HEK293 (cell line): ENCODE measurements around the gene DNASE2.
A peak's percentile ranks its signal among the peaks of the same experiment; 100 is the strongest.

ENCODE experiments used
- CTCF ChIA-PET: fragments of 350-600 bp; formaldehyde crosslinking; extraction: SDS; loops from one replicate; lab custom pipeline; 2021; ENCODE audit warnings: antibody characterized with exemption; lab: Yijun Ruan, JAX
- POLR2A ChIA-PET: fragments of 300-600 bp; formaldehyde crosslinking; extraction: SDS; loops from one replicate; lab custom pipeline; 2020; ENCODE audit warnings: antibody characterized with exemption, inconsistent platforms; lab: Yijun Ruan, JAX
- H3K27ac ChIP-seq: fragments of 200-500 bp; sonication (Bioruptor generic); 2 replicates; pipeline ENCODE4 v1.5.1; 2014; ENCODE audit warnings: low read depth, low read length, control low read depth, inconsistent platforms; ENCODE audit errors: extremely low read depth
- H3K36me3 ChIP-seq, 2 experiments: fragments of 200-500 bp in 1 of 2; sonication (Bioruptor generic) in 1 of 2; 1 replicate in 1 of 2; 2 replicates in 1 of 2; pipeline ENCODE4 v1.5.1; 2014 to 2017; ENCODE audit warnings: inconsistent platforms in 2 of 2, low read length in 2 of 2; ENCODE audit not compliant: control insufficient read depth in 2 of 2, insufficient read depth in 1 of 2
- H3K4me1 ChIP-seq: fragments of 200-500 bp; sonication (Bioruptor generic); 2 replicates; pipeline ENCODE4 v1.5.1; 2014; ENCODE audit warnings: mild to moderate bottlenecking, low read length, inconsistent platforms; ENCODE audit not compliant: control insufficient read depth, insufficient read depth
- H3K4me3 ChIP-seq: 2 replicates; pipeline ENCODE4 v1.5.1; 2011; ENCODE audit warnings: low read depth, mild to moderate bottlenecking, control low read depth, low read length, moderate library complexity
- H3K9me3 ChIP-seq: fragments of 200-500 bp; sonication (Bioruptor generic); 2 replicates; pipeline ENCODE4 v1.5.1; 2014; ENCODE audit warnings: low read depth, low read length, inconsistent platforms; ENCODE audit not compliant: control insufficient read depth, insufficient read depth
- GLIS1 ChIP-seq: fragments of 450-650 bp; formaldehyde crosslinking; IDR thresholded peaks from 2 replicates; pipeline ENCODE4 v1.5.1; 2016; ENCODE audit warnings: missing biosample characterization, missing genetic modification characterization
- HOXC10 ChIP-seq: sonication (generic); formaldehyde crosslinking; IDR thresholded peaks from 2 replicates; pipeline ENCODE4 v1.8.1; 2023; ENCODE audit warnings: mild to moderate bottlenecking, missing genetic modification reagents
- MYNN ChIP-seq: fragments of 450-650 bp; formaldehyde crosslinking; IDR thresholded peaks from 2 replicates; pipeline ENCODE4 v1.5.1; 2016; ENCODE audit warnings: missing biosample characterization, missing genetic modification characterization, borderline replicate concordance
- MZF1 ChIP-seq: fragments of 450-650 bp; formaldehyde crosslinking; IDR thresholded peaks from 2 replicates; pipeline ENCODE4 v1.5.1; 2017; ENCODE audit warnings: missing biosample characterization, missing genetic modification characterization, borderline replicate concordance
- TRIM28 ChIP-seq: IDR thresholded peaks from 2 replicates; pipeline ENCODE4 v1.6.1; 2011; ENCODE audit warnings: low read length, control low read depth, borderline replicate concordance
- YY1 ChIP-seq: fragments of 450-650 bp; formaldehyde crosslinking; IDR thresholded peaks from 2 replicates; pipeline ENCODE4 v1.5.1; 2018; ENCODE audit warnings: missing biosample characterization, missing genetic modification characterization
- YY2 ChIP-seq: fragments of 450-650 bp; formaldehyde crosslinking; IDR thresholded peaks from 2 replicates; pipeline ENCODE4 v1.5.1; 2016; ENCODE audit warnings: missing biosample characterization, missing genetic modification characterization
- ZBTB1 ChIP-seq: fragments of 450-650 bp; formaldehyde crosslinking; IDR thresholded peaks from 2 replicates; pipeline ENCODE4 v1.5.1; 2016; ENCODE audit warnings: missing biosample characterization, missing genetic modification characterization
- ZBTB10 ChIP-seq: fragments of 450-650 bp; formaldehyde crosslinking; IDR thresholded peaks from 2 replicates; pipeline ENCODE4 v1.5.1; 2016; ENCODE audit warnings: missing biosample characterization, missing genetic modification characterization
- ZBTB48 ChIP-seq: fragments of 450-650 bp; formaldehyde crosslinking; IDR thresholded peaks from 2 replicates; pipeline ENCODE4 v1.5.1; 2016; ENCODE audit warnings: missing biosample characterization, missing genetic modification characterization
- ZIC2 ChIP-seq: fragments of 450-650 bp; formaldehyde crosslinking; IDR thresholded peaks from 2 replicates; pipeline ENCODE4 v1.5.1; 2016; ENCODE audit warnings: missing biosample characterization, missing genetic modification characterization
- ZNF202 ChIP-seq: fragments of 450-650 bp; formaldehyde crosslinking; IDR thresholded peaks from 2 replicates; pipeline ENCODE4 v1.5.1; 2016; ENCODE audit warnings: missing biosample characterization, missing genetic modification characterization, borderline replicate concordance
- ZNF266 ChIP-seq: fragments of 450-650 bp; formaldehyde crosslinking; IDR thresholded peaks from 2 replicates; pipeline ENCODE4 v1.5.1; 2016; ENCODE audit warnings: missing biosample characterization, missing genetic modification characterization, low read depth
- ZNF366 ChIP-seq: fragments of 450-650 bp; formaldehyde crosslinking; conservative IDR thresholded peaks from 2 replicates; pipeline ENCODE4 v1.5.1; 2016; ENCODE audit warnings: missing biosample characterization, missing genetic modification characterization
- ZNF664 ChIP-seq: fragments of 450-650 bp; formaldehyde crosslinking; IDR thresholded peaks from 2 replicates; pipeline ENCODE4 v1.5.1; 2016; ENCODE audit warnings: missing biosample characterization, missing genetic modification characterization
- ZNF768 ChIP-seq: fragments of 450-650 bp; formaldehyde crosslinking; IDR thresholded peaks from 2 replicates; pipeline ENCODE4 v1.5.1; 2018; ENCODE audit warnings: missing biosample characterization, mild to moderate bottlenecking, missing genetic modification characterization
- ZNF791 ChIP-seq: fragments of 450-650 bp; formaldehyde crosslinking; IDR thresholded peaks from 2 replicates; pipeline ENCODE4 v1.5.1; 2016; ENCODE audit warnings: missing biosample characterization, missing genetic modification characterization
- ZNF843 ChIP-seq: fragments of 450-650 bp; formaldehyde crosslinking; IDR thresholded peaks from 2 replicates; pipeline ENCODE4 v1.5.1; 2016; ENCODE audit warnings: missing biosample characterization, missing genetic modification characterization
- TF ChIP-seq, protein P1 (sequence below): fragments of 450-650 bp; formaldehyde crosslinking; IDR thresholded peaks from 2 replicates; pipeline ENCODE4 v1.5.1; 2016; ENCODE audit warnings: missing biosample characterization, missing genetic modification characterization
- TF ChIP-seq, protein P2 (sequence below): fragments of 450-650 bp; formaldehyde crosslinking; IDR thresholded peaks from 2 replicates; pipeline ENCODE4 v1.5.1; 2017; ENCODE audit warnings: missing biosample characterization, missing genetic modification characterization
- TF ChIP-seq, protein P3 (sequence below): fragments of 450-650 bp; formaldehyde crosslinking; IDR thresholded peaks from 2 replicates; pipeline ENCODE4 v1.5.1; 2016; ENCODE audit warnings: missing biosample characterization, missing genetic modification characterization
- TF ChIP-seq, protein P4 (sequence below): fragments of 450-650 bp; formaldehyde crosslinking; IDR thresholded peaks from 2 replicates; pipeline ENCODE4 v1.5.1; 2016; ENCODE audit warnings: missing biosample characterization, missing genetic modification characterization
- TF ChIP-seq, protein P5 (sequence below): fragments of 450-650 bp; formaldehyde crosslinking; IDR thresholded peaks from 2 replicates; pipeline ENCODE4 v1.5.1; 2017; ENCODE audit warnings: missing biosample characterization, missing genetic modification characterization
- TF ChIP-seq, protein P6 (sequence below): fragments of 450-650 bp; formaldehyde crosslinking; IDR thresholded peaks from 2 replicates; pipeline ENCODE4 v1.5.1; 2017; ENCODE audit warnings: missing biosample characterization, missing genetic modification characterization

DNASE2 gene

GRCh38 chr19:12913011-12913561, 31.8 kb upstream of the DNASE2 start:
- Histone ChIP-seq H3K27ac (peak overlapping the region; percentile 48), H3K36me3 (no peaks in the 10 kb centered on the region), H3K9me3 (no peaks in the 10 kb centered on the region), H3K4me1 (peaks cover 13% of the 10 kb centered on the region), H3K4me3 (no peak overlapping the region)
- ChIA-PET CTCF (interaction anchor here (0.6 to 1.0 kb wide), 3 partner anchors 53 to 154 kb away, joined by 3 to 6 read pairs (median 4); no protein-coding TSS in a partner anchor), POLR2A (interaction anchor here (0.6 to 1.1 kb wide), 3 partner anchors 22 to 958 kb away, joined by 3 to 8 read pairs (median 4); partner anchors contain the start of gene GCDH)
- no peak for TF ChIP-seq ZBTB1 (tag by site-specific recombination)
- peak; percentile 48; the same call in 1 of the 2 replicates for TF ChIP-seq ZNF366 (tag by site-specific recombination)
- no peak for TF ChIP-seq ZNF791 (tag by site-specific recombination)
- no peak for TF ChIP-seq YY2
- TF ChIP-seq, protein P1, sequence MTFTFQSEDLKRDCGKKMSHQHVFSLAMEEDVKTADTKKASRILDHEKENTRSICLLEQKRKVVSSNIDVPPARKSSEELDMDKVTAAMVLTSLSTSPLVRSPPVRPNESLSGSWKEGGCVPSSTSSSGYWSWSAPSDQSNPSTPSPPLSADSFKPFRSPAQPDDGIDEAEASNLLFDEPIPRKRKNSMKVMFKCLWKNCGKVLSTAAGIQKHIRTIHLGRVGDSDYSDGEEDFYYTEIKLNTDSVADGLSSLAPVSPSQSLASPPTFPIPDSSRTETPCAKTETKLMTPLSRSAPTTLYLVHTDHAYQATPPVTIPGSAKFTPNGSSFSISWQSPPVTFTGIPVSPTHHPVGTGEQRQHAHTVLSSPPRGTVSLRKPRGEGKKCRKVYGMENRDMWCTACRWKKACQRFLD: no peak
- no peak for TF ChIP-seq ZNF664 (tag by site-specific recombination)
- 0 out of 2 replicates have a peak, but pooled peaks have one; percentile 17 for TF ChIP-seq ZNF843
- peak; percentile 98 for TF ChIP-seq ZIC2 (tag by site-specific recombination)
- no peak for TF ChIP-seq HOXC10
- no peak for TF ChIP-seq ZBTB10
- TF ChIP-seq, protein P2, sequence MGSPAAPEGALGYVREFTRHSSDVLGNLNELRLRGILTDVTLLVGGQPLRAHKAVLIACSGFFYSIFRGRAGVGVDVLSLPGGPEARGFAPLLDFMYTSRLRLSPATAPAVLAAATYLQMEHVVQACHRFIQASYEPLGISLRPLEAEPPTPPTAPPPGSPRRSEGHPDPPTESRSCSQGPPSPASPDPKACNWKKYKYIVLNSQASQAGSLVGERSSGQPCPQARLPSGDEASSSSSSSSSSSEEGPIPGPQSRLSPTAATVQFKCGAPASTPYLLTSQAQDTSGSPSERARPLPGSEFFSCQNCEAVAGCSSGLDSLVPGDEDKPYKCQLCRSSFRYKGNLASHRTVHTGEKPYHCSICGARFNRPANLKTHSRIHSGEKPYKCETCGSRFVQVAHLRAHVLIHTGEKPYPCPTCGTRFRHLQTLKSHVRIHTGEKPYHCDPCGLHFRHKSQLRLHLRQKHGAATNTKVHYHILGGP (tag by site-specific recombination): no peak
- TF ChIP-seq, protein P3, sequence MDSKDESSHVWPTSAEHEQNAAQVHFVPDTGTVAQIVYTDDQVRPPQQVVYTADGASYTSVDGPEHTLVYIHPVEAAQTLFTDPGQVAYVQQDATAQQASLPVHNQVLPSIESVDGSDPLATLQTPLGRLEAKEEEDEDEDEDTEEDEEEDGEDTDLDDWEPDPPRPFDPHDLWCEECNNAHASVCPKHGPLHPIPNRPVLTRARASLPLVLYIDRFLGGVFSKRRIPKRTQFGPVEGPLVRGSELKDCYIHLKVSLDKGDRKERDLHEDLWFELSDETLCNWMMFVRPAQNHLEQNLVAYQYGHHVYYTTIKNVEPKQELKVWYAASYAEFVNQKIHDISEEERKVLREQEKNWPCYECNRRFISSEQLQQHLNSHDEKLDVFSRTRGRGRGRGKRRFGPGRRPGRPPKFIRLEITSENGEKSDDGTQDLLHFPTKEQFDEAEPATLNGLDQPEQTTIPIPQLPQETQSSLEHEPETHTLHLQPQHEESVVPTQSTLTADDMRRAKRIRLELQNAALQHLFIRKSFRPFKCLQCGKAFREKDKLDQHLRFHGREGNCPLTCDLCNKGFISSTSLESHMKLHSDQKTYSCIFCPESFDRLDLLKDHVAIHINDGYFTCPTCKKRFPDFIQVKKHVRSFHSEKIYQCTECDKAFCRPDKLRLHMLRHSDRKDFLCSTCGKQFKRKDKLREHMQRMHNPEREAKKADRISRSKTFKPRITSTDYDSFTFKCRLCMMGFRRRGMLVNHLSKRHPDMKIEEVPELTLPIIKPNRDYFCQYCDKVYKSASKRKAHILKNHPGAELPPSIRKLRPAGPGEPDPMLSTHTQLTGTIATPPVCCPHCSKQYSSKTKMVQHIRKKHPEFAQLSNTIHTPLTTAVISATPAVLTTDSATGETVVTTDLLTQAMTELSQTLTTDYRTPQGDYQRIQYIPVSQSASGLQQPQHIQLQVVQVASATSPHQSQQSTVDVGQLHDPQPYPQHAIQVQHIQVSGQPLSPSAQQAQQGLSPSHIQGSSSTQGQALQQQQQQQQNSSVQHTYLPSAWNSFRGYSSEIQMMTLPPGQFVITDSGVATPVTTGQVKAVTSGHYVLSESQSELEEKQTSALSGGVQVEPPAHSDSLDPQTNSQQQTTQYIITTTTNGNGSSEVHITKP: peak; percentile 87
- 0 out of 2 replicates have a peak, but pooled peaks have one; percentile 27 for TF ChIP-seq YY1
- peak; percentile 89 for TF ChIP-seq ZBTB48 (tag by site-specific recombination)
- TF ChIP-seq, protein P4, sequence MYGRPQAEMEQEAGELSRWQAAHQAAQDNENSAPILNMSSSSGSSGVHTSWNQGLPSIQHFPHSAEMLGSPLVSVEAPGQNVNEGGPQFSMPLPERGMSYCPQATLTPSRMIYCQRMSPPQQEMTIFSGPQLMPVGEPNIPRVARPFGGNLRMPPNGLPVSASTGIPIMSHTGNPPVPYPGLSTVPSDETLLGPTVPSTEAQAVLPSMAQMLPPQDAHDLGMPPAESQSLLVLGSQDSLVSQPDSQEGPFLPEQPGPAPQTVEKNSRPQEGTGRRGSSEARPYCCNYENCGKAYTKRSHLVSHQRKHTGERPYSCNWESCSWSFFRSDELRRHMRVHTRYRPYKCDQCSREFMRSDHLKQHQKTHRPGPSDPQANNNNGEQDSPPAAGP: no peak
- TF ChIP-seq ZNF768 (tag by site-specific recombination): no peak
- TF ChIP-seq, protein P5, sequence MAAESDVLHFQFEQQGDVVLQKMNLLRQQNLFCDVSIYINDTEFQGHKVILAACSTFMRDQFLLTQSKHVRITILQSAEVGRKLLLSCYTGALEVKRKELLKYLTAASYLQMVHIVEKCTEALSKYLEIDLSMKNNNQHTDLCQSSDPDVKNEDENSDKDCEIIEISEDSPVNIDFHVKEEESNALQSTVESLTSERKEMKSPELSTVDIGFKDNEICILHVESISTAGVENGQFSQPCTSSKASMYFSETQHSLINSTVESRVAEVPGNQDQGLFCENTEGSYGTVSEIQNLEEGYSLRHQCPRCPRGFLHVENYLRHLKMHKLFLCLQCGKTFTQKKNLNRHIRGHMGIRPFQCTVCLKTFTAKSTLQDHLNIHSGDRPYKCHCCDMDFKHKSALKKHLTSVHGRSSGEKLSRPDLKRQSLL (tag by site-specific recombination): 0 out of 2 replicates have a peak, but pooled peaks have one; percentile 60
- TF ChIP-seq ZNF202 (tag by site-specific recombination): no peak
- no peak for TF ChIP-seq MYNN (tag by site-specific recombination)
- TF ChIP-seq MZF1 (tag by site-specific recombination): no peak
- TF ChIP-seq GLIS1: peak; percentile 99
- TF ChIP-seq, protein P6, sequence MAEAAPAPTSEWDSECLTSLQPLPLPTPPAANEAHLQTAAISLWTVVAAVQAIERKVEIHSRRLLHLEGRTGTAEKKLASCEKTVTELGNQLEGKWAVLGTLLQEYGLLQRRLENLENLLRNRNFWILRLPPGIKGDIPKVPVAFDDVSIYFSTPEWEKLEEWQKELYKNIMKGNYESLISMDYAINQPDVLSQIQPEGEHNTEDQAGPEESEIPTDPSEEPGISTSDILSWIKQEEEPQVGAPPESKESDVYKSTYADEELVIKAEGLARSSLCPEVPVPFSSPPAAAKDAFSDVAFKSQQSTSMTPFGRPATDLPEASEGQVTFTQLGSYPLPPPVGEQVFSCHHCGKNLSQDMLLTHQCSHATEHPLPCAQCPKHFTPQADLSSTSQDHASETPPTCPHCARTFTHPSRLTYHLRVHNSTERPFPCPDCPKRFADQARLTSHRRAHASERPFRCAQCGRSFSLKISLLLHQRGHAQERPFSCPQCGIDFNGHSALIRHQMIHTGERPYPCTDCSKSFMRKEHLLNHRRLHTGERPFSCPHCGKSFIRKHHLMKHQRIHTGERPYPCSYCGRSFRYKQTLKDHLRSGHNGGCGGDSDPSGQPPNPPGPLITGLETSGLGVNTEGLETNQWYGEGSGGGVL (tag by site-specific recombination): peak; percentile 81
- no peak for TF ChIP-seq ZNF266
- TF ChIP-seq TRIM28: no peak
